Measurements from ENCODE around the gene KNSTRN.

KNSTRN gene

DNA sequence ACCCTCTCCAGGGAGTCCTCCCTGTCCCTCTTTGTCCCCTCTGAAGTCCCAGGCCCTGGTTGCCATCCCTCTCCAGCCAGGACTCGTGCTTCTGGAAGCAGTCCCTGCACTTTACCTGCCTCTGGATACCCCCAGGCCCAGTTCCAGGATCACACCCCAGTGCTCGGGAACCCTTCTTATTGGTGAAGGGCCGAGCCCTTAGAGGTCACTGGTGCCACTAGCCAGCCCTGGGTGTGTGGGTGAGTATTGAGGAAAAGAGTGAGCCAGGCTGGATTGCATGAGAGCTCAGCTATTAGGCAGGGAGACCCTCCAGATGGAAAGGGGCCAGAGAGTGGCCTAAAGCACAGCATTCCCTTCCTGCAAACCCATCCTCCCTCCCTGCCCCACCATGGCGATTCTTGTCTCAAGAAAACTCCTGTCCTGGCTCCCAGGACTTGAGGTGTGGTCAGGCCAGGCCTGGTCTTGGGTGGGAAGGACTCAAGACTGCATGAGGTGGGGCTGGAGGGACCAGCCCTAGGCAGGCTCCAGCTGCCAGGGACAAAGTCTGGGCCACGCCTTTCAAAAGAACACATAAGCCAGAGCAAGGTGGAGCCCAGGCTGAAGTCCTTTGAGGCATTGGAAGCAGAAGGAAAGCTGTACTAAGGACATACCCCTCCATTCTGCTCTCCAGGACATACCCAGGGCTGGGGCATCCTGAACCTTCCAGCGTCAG is 36.5 kb upstream of the KNSTRN start:
- DNase-seq: no peak

GRCh38 chr15:40346579-40347558 is 35.7 kb upstream of the KNSTRN start:
- DNase-seq: no peak

GRCh38 chr15:40347559-40348473 is 34.7 kb upstream of the KNSTRN start:
- DNase-seq: no peak

DNA sequence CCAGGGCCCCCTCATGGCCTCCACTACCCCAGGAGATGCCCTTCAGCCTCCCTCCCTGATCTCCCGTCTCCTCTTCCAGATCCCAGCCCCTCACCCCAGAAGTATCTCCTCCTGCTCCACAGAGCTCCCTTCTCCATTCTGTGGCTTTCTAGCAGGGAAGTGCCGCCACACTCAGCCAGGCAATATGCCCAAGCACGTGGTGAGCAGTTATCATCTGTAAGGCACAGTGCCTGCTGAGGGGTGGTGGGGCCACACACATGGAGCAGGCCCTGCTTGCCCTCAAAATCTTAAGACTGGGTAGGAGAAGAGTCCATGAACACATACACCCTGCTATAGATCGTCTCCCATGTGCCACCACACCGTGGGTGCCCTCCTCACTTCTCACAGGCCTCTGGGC is 34.0 kb upstream of the KNSTRN start:
- DNase-seq: no peak

DNA sequence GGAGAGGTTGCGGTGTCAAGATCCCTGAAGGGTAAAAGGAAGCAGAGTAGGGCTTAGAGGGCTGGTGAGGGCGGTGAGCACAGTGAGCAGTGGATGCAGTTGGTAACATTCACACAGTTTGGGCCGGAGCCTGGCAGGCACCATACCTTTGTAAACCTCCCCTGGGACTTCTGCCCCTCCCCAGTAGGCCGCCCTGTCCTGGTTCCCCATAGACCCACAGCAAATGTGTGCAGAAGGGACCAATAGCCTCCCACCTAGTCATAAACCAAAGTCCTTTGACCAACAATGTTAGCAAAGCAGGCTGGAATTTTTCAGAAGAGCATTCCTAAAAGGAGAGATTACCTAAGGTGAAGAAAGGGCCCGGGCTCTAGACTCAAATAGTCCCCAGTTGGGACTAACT is 33.4 kb upstream of the KNSTRN start:
- no peak for DNase-seq

DNA sequence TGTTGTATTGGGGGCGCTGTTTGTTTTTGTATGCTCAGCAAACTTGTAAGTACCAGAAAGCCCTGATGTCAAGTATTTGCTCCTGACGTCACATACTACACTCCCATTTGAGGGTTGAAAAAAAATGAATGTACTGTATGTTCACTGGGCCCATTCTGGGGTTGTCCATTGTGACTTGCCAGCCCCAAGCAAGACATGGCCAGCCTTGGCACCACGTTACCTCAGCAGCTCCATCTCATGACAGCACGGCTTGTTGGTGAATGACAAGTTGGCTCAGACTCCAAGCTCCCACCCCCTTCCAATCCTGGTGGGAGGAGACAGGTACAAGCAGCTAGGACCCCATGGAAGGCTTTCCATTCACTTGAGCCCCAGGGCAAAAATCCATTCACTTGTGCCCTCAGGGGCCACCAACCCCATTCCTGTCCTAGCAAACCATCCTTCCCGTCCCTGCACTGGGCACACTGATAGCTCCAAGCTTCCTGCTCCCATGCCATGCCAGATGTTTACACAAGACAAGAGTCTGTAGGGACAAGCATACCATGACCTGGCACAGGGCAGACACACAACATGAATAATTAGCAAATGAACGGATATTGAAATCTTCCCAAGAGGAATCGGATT is 30.1 kb upstream of the KNSTRN start:
- DNase-seq: no peak

DNA sequence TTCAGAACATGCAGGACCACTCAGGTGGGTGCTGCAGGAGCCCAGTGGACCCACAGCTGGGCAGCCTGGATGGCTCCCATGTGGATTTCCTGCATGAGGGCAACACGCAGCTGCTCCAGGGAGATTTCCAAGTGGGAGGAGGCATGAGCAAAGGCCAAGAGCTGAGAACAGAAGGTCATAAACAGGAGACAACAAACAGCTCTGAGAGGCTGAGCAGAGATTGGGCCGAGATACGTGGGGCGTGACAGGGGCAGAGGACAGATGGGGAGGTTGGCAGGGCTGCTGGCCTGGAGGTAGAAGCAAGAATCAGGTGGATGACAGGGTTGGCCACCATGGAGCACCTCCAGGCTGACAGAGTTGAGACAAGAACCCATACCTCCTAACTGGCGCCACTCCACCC is 28.8 kb upstream of the KNSTRN start:
- DNase-seq: no peak

DNA sequence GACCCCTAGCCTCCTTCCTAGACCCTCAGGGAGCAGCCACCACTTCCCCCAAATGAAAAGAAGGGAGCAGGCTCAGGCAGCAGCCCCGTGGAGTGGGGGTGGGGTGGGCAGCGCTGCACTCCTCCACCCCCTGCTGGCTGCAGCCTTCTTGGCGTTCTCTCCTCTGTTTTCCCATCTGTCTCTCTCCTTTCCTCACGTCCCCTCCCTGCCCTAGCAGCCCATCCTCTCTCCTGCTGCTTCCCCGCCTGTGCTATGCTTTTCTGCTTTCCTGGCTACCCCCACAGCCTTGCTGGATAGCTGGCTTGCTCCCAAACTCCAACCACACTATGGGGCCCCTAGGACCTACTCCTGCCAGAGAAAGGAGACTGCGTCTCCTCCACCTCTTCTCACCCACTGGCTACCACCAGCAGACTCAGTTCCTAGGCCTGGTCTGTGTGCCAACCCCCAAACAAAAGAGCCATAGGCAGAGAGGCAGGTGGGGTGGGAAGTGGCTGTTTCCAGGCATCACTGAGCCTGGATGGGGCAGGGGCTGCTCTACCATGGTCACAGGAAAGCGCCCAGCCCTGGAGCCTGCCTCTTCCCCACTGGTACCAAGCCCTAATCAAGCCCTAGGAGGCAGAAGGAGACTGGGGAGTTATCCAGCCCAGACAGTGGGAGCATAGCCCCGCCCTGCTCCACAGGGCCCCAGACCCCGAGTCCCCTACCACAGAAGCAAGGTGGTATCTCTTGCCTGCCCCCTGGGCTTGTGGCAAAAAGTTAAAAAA is 27.9 kb upstream of the KNSTRN start:
- no peak for DNase-seq

- DNase-seq: no peak
Measured at GRCh38 chr15:40355976-40356585, 26.4 kb upstream of the KNSTRN start.

GRCh38 chr15:40357246-40357645 is 25.3 kb upstream of the KNSTRN start:
- no peak for DNase-seq

DNA sequence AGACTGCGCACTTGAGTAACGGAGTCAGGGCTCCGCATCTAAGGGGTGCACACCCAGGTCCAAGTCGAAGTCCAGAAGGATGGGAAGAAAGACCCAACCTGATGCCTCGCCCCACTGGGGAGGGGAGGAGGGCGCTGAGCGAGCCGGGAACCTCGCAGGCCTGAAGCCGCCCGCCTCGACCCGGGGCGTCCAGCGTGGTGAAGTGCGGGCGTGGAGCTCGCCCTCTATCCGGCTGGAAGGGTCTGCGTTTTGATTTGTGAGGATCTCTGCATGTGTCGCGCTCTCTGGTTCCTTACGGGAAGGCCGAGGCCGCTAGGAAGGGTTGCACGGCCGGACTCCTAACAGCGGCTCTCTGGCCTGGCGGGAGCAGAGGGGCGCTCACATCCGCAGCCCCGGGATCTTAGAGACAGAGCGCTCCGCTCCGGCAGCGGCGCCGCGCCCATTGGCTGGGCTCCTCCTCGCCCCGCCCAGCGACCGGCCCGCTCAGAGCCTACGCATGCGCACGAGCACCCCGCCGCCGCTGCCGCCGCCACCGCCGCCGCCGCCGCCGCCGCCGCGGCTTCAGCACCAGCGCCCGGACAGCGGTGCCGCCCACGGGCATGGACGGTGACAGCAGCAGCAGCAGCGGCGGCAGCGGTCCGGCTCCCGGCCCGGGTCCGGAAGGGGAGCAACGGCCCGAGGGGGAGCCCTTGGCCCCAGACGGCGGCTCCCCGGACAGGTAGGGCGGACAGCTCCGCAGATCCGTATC is 24.6 kb upstream of the KNSTRN start, which contains the start of gene DISP2:
Gene DISP2, plus strand, starts transcription at position 497 of the 748 bp plus-strand sequence. Its CDS starts 103 bp downstream, at position 600.
- peak; percentile 82 for DNase-seq

GRCh38 chr15:40358471-40359353 is 23.8 kb upstream of the KNSTRN start:
- no peak for DNase-seq

DNA sequence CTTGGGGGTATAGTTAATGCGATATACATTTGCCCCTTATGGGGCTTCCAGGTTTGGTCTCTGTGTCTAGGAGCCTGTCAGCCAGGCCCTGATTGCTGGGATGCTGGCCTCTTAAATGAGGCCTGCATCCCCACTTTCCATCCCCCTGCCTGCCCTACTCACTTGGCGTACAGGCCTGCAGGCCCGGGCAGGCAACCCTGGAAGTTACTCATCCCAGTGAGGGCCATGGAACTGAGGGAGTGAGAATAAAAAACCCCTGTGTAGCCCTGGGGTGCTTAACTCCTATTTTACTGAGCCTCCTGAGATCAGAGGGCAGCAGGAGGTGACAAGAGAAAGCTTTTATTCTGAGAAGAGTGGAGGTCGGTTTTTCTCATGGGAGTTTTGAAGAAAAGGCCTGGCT is 22.5 kb upstream of the KNSTRN start:
- no peak for DNase-seq

DNA sequence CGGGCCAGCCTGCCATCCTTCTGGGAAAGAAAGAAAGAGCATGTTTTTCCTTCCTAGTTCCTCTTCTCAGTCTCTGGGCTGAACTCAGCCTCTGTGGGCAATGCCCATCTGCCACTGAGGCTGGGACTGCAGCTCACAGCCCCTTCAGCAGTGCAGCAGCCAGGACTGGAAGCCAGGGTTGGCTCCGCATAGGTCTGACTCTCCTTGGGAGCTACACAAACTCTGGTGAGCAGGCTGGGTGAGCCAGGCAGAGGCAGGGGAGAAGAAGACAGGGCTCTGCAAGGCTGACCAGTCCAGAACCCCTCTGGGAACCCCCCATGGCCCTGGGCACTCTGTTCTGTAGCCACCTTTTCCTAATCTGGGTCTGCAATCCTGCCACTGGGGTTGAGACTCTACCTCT is 20.9 kb upstream of the KNSTRN start:
- no peak for DNase-seq

DNA sequence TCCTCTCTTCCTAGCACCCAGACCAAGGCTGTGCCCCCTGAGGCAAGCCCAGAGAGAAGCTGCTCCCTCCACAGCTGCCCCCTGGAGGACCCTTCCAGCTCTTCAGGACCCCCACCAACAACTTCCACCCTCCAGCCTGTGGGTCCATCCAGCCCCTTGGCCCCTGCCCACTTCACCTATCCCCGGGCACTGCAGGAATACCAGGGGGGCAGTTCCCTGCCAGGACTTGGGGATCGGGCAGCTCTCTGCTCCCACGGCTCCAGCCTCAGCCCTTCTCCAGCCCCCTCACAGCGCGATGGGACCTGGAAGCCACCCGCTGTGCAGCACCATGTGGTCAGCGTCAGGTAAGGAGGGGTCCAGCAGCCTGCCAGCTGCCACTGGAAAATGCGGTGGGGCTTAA is 18.9 kb upstream of the KNSTRN start:
- DNase-seq: no peak

DNA sequence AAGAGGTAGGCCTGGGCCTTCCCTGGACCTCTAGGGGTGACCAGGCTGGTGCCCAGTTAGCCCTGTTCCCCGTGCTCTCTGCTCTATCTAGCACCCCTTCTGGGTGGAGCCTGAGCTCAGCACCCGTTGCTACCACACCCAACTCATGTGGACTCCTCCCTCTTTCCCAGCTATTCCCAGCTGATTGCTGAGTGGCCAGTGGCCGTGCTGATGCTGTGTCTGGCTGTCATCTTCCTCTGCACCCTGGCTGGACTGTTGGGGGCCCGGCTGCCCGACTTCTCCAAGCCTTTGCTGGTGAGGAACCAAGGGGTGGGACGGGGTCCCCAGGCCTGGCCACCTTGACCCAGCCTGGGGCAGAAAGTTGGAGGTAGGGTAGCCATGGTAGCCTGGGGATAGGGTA is 18.3 kb upstream of the KNSTRN start:
- no peak for DNase-seq

- DNase-seq: no peak
Measured at GRCh38 chr15:40365016-40365415, 17.5 kb upstream of the KNSTRN start.

DNA sequence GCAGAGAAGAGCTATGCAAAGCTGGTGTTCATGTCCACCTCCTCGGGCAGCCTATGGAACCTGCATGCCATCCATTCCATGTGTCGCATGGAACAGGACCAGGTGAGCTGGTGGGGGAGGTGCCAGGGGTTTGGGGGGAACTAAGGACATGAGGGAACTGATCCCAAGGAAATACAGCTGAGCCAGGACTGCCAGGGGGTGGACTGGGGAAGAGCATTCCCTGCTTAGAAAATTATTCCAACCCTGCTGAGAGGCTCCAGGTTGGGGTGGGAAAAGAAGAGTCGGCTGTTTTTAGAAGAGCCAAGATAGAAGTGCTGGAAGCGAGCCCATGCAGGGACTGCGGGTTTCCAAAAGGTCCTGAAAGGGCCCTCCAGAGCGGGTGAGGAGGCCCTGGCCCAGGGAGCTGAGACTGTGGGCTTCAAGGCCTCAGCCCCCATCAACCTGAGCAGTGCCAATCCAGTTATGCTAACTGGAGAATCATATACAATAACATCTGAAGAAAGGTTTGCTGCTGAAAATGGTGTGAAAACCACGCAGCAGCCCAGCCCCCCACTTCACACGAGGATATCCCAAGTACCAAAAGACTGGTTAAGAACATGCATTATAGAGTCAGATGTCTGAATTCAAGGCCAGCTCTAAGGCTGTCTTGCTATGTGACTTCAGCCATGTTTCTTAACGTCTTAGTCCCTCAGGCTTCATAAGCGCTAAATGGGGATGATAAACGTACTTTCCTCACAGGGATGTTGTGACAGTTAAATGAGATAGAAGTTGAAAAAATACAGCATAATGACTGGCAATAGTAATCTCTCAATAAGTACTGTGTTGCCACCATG is 16.7 kb upstream of the KNSTRN start:
- no peak for DNase-seq

Data from effector CD4-positive, alpha-beta T cell (primary cell).